Midbrain (tissue), 1 donor: Measurements from ENCODE around the gene GPR162.
"Not testable (repeated sequence)": the region's sequence is repeated elsewhere in the genome, so short reads cannot be mapped to it uniquely, and the experiment has no call there.

Experiments used
- DNase-seq: peaks from one replicate; lab custom pipeline; 2025; lab: John Stamatoyannopoulos, UW

Gene GPR162

DNA sequence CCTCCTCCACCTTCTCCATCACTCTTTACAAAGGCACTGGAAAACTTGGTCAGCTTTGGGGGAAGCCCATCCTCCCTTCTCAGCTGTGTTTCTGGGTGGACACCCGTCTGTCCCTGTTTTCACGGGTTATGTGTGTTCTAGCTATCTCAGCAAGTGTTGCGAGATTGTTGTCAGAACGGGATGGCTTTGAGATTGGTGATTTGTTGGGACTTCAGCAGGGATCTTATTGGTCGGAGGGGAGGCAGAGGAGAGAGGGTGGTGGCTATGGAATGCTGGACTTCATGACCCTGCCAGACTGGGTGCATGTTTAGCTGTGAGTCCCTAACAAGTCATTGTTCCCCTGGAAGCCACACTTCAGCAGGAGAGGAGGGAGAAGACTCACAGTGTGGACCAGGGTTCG is 32.4 kb downstream of the GPR162 start:
- DNase-seq, result no peak

DNA sequence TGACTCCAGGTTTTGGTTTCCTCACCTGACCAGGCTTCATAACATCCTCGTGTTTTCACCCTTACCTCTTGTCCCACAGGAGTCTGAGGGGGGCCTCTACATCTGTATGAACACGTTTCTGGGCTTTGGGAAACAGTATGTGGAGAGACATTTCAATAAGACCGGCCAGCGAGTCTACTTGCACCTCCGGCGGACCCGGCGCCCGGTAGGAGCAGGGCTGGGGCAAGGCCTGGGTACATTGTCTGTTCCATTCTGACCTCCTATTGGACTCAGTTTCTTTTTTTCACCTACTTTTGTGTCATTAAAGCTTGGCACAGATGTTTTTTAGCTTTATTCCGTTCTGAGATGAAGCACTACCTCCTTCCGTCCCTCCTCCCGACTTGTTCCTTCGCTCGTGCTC is 33.7 kb downstream of the GPR162 start:
- no peak for DNase-seq

DNA sequence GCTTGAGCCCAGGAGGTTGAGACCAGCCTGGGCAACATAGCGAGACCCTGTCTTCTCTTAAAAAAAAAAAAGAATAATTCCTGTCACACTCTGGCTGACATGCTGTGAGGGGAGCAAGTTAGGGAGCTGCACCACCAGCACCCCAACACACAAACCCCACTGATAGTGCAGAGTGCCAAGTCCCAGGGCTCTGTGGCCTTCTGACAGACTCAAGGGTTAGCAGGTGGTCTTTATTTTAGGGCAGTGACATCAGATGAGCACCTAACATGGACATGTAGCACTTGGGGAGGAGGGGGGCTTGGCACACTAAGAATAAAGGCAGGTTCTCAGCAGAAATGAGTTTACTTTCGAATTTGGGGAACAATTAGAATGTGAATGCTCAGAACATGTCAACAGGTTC is 37.2 kb downstream of the GPR162 start:
- no peak for DNase-seq

DNA sequence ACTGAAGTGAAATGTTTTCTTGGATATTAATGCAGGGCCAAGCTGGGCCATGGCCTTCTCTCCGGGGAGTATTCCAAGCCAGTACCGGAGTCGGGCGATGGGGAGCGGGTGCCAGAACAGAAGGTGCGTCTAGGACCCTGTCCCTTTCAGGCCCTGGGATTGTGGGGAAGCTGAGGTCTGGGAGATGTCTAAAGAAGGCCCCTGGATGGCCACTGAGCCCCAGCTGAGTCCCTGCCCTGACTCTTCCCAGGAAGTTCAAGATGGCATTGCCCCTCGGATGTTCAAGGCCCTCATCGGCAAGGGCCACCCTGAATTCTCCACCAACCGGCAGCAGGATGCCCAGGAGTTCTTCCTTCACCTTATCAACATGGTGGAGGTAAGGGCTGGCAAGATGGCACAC is 38.5 kb downstream of the GPR162 start:
- DNase-seq, result no peak

DNA sequence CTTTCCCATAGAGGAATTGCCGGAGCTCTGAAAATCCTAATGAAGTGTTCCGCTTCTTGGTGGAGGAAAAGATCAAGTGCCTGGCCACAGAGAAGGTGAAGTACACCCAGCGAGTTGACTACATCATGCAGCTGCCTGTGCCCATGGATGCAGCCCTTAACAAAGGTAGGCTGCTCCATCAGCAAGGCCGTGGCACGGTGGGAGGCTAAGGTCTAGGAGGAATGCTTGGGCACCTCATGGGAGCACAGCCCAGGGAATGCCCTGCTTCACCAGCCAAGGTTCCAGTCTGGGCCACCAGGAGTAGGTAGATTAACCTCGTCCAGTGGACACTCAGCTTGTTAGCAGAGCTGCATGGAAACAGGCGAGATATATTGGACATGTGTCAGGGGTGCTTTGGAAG is 39.3 kb downstream of the GPR162 start:
- no peak for DNase-seq

DNA sequence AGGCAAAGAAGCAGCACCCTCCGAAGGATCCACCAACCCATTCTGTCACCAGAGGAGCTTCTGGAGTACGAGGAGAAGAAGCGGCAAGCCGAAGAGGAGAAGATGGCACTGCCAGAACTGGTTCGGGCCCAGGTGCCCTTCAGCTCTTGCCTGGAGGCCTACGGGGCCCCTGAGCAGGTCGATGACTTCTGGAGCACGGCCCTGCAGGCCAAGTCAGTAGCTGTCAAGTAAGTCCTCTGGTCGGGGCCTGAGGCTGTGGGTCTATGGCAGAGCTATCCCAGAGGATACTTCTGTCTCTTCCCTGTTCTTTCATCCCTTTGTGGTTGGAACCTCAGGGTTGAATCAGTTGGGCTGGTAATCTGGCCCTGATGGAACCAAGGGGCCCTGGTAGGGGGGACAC is 39.8 kb downstream of the GPR162 start:
- no peak for DNase-seq

DNA sequence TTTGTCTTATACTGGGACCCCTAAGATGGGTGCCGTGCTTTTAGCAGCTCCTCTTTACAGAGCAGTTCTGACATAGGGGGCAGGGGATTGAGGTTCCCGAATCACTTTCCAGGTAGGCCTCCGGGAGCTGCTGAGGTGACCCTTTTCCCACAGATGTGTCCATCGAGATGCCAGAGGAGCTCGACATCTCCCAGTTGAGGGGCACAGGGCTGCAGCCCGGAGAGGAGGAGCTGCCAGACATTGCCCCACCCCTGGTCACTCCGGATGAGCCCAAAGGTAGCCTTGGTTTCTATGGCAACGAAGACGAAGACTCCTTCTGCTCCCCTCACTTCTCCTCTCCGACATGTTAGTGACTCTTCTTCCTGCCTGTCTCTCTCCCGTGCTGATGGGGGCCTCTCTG is 41.4 kb downstream of the GPR162 start:
- no peak for DNase-seq

DNA sequence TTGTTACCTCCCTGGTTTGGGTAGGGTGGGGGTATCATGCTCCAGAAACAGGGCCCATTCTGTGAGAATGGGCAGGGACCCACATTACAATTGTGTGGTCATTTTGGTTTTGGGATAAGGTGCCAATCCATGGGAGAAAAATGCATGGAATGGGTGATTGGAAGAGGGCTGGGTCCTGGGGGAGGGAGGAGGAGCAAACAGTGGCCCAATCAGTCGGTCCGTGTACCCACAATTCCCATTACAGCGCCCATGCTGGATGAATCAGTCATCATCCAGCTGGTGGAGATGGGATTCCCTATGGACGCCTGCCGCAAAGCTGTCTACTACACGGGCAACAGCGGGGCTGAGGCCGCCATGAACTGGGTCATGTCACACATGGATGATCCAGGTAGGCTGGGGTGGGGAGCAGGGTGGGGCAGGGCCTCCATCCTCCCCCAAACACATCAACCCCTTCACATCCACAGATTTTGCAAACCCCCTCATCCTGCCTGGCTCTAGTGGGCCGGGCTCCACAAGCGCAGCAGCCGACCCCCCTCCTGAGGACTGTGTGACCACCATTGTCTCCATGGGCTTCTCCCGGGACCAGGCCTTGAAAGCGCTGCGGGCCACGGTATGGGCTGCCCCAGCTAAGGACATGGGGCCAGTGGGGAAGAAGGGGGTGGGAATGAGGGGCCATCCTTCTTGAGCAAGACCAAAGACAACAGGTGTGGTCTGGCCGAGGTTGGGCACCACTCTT is 42.1 kb downstream of the GPR162 start:
- no peak for DNase-seq

DNA sequence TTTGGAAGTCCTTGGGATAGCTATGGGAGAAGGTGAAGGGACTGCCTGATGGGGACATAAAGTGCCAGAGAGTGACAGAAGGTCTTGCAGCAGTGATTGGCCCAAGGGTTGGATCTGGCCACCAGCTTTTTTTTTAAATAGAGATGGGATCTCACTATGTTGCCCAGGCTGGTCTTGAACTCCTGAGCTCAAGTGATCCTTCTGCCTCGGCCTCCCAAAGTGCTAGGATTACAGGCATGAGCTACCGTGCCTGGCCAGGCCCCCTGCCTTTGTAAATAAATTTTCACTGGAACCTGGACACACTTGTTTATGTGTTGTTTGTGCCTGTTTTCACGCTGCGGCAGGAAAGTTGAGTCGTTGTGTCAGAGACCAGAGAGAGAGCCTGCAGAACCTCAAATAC is 43.7 kb downstream of the GPR162 start:
- not testable (repeated sequence) for DNase-seq

DNA sequence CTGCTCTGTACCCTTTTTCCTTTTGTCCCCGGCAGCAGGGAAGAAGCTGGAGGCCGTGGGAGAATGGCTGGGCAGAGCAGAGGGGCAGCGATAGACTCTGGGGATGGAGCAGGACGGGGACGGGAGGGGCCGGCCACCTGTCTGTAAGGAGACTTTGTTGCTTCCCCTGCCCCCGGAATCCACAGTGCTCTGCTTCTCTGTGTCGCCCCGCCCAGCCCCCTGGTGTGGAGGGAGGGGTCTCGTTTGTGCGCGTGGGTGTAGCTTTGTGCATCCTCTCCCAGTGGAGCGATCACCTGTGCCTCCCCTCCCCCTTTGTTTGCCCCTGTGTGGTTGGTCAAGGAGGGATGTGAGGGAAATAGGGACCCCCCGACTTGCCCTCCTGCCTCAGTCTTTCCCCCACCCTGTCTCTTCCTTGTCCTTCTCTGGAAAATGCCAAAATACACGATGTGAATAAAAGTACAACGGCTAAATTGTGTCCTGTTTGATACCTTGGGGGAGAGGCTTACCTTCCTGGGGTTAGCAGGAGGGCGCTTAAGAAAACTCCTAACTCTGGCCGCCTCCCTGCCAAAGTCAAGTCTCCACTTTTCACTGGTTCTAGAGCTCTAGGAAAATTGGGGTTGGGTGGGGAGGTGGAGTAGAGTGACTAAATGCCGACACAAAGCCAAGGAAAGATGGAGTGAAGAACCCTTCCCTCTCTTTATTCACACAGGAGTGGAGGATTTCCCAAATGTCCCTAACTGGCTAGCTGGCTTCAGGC is 44.7 kb downstream of the GPR162 start:
- no peak for DNase-seq

DNA sequence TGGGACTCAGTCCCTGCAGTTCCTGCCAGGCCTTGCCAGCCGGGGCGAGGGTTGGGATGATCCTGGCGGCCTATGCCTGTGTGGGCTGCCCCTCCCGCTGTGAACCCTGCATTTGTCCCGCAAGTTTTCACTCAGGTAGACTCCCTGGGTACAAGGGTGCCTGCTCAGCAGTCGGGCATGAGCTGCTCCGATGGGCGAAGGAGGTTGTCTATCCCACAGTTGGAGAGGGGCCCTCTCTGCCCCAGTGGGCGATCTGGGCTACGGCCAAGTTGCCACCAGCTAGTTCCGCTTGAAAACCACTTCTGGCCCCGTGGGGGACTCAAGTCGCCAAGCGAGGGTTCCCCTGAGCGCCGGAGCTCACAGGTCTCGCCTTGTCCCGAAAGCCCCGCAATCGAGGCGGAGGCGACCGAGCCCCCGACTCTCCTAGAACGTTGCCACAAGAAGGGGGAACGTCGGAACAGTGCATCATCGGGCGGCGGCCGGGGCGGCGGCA is 45.3 kb downstream of the GPR162 start:
- peak; percentile 47 for DNase-seq

DNA sequence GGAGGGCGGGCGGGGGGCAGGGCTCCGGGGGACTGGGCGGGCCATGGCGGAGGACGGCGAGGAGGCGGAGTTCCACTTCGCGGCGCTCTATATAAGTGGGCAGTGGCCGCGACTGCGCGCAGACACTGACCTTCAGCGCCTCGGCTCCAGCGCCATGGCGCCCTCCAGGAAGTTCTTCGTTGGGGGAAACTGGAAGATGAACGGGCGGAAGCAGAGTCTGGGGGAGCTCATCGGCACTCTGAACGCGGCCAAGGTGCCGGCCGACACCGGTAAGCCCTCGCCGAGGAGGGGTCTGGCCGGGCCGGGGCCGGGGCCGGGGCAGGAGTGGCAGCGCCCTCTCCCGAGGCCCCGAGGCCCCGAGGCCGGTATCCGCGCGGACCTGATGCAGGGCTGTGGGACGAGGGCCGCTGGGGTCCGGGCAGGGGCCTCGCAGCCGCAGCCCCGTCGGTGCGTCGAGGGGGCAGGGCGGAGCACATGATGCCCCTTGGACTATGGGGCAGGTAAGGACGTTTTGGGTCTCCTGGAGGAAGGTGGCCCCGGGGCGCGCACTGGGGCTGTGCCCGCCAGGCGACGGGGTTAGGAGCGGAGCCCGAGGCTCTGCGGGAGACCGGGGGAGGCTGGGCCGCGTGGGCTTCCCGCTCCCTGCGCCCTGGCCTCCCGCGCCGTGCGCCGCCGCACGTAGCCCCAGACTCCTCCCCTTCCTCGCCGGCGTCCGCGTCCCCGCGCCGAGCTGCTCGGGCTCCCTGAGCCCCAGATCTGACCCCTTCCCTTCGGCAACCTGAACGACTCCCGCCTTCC is 46.0 kb downstream of the GPR162 start, which contains the start of gene TPI1:
Gene TPI1, plus strand, starts transcription at position 119 of the 798 bp plus-strand sequence. Its CDS starts 36 bp downstream, at position 155.
- DNase-seq, result peak; percentile 90

DNA sequence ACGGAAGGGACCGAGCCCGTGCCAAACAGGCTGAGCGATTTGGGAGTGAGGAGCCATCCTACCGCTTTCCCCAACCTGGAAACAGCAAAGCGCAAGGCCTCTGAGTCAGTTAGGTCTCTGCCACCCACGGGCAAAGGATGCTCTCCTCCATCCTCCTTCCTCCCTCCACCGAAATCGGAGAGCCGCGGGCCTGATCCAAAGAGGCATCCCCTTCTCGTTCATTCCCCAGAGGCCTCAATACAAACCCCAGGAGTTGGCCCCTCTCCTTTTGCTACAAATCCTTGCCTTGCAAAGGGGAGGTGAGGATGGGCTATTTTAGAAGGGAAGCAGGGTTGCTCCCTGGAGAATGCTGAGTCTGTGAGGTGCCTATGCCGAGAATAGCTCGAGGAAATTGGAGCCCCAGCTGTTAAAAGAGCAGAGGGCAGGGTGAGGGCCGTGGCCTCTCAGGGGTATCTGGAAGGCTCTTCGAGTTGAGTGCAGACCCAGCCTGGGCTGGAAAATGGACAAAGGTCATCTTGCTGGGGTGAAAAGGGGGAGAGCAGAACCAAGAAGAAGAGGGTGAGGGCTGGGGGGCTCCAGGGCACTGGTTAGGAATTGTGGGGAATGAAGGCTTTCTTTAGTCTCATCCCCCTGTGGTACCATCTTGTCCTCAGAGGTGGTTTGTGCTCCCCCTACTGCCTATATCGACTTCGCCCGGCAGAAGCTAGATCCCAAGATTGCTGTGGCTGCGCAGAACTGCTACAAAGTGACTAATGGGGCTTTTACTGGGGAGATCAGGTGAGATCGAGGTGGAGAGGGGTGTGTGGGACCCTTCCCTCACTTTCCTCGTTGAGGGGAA is 46.8 kb downstream of the GPR162 start:
- DNase-seq, result no peak

DNA sequence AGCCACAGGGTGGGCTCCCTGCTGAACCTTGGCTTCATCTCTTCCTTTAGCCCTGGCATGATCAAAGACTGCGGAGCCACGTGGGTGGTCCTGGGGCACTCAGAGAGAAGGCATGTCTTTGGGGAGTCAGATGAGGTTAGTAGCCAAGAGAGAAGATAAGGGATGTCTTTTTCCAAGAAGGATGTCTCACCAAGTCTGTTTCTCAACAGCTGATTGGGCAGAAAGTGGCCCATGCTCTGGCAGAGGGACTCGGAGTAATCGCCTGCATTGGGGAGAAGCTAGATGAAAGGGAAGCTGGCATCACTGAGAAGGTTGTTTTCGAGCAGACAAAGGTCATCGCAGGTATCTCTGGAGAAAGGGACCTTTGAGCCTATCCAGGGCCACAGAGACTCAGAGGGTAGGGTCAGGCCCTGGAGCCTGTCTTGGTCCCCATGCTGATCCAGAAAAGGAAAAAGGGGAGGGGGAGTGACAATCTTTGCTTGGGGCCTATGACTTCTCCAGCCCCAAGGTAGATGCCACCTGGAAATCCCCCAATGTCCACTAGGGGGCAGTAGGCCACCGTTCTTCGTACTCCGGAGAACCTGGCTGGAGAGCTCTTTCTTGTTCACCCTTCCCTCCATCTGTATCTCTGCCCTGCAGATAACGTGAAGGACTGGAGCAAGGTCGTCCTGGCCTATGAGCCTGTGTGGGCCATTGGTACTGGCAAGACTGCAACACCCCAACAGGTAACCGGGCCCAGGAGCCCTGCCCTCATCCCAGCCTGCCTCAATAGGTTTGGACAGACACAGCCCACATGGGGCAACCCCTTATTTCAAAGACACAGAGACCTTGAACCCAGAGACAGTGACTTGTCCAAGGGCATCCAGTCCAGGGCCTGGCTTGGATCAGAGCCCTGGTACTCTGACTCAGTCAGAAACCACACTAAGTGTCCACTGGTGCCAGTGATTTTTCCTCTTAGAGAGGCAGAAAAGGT is 47.7 kb downstream of the GPR162 start:
- peak; percentile 75 for DNase-seq

DNA sequence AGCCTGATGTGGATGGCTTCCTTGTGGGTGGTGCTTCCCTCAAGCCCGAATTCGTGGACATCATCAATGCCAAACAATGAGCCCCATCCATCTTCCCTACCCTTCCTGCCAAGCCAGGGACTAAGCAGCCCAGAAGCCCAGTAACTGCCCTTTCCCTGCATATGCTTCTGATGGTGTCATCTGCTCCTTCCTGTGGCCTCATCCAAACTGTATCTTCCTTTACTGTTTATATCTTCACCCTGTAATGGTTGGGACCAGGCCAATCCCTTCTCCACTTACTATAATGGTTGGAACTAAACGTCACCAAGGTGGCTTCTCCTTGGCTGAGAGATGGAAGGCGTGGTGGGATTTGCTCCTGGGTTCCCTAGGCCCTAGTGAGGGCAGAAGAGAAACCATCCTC is 48.7 kb downstream of the GPR162 start:
- not testable (repeated sequence) for DNase-seq

DNA sequence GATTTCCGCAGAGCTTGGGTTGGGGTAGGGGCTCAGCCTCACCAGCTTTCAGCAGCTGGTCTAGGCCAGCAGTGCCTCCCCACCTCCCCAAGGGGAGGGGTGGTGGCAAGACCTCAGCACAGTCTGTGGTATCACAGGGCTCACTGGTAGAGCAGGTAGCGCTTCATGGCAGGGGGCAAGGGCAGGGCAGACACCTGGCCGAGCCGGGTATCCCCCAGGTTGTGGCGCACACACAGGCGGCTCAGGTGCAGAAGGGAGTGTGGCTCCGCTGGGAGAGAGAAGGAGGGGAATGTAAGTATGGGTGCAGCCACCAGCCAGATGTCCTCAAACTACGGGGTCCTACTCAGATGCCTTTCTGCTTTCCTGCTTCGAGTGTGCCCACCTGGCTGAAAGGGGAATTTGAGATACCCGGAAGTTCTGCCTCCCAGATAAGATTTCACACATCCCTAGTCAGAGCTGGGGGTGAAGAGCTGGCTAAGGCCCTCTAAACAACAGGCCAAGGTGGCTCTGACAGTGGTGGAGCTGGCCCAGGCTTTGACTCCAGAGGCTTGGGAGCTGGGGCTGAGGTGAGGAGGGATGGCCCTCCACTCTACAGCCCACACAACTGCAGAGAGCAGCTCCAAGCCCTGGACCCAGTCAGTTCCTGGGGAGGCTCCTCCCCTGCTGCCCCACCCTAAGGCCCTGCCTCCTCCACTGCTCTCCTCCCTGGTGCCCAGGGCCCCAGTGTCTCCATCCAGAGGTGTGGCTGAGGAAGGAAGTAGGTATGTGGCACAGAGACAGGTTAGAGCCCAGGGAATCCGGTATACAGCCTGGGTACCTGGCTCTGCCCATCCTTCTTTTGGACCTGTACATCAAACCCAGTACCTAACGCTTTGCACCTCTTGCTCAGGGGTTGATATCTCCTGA is 49.7 kb downstream of the GPR162 start:
- DNase-seq, result no peak

DNA sequence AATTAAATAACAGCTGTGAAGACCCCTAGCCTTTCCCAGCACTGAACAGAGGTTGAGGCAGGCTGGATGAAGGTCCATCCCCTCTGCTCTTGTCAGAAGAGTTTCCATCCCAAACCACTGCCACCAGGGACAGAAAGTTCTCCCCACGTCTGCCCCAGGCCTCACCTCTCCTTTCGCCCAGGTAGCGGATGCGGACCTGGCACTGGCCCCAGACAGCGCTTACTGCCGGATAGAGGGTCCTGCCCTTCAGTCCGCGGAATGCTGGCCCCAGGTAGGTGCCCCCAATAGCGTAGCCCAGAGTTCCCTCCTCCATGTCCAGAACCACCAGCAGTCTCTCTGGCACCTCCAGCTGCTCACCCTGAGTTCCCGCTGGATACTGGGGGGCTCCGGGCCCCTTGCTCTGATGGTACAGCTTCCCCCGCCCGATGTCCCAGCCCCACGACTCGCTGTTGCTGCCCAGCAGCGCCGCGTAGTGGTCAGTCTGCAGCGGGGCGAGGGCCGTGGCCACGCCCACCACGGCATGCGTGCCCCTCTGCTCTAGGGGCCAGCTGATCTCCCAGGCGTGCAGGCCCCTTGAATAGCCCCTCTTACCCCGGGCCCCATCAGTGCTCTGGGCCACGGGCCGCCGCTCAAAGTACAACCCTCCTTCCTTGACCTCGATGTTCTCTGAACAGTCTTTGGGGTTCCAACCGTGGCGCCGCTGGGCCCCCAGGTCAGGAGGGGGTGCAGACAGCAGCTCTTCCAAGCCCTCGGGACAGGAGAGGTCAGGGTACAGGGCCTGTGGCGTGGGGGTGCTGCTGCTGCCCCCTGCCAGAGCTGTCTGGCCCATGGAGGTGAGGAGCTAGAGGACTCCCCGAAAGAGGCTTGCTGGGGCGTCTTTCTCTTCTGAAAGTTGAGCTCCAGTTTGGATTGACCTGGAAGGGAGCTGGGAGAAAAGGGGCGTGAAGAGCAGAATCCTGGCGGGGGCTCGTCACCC is 50.7 kb downstream of the GPR162 start:
- DNase-seq, result peak; percentile 85
